Hypothalamus (tissue), 51 donors: ENCODE measurements around the gene HMGCL.

Experiments
- DNase-seq, 51 donors: peaks; one replicate each; lab custom pipeline; 2025; lab: John Stamatoyannopoulos, UW

The HMGCL gene

GRCh38 chr1:23779826-23780371, 45.3 kb downstream of the HMGCL start:
- DNase-seq: no peak

- peak; percentile 29 to 91 (median 66) for DNase-seq
Observed at GRCh38 chr1:23777979-23778814, 47.0 kb downstream of the HMGCL start, which contains the start of gene PITHD1. Gene PITHD1, plus strand, starts transcription at chr1:23778418. Its CDS starts 98 bp downstream, at chr1:23778516.

- no peak for DNase-seq
Observed at GRCh38 chr1:23776217-23776616, 49.0 kb downstream of the HMGCL start.

- no peak for DNase-seq
Observed at GRCh38 chr1:23774174-23774880, 50.9 kb downstream of the HMGCL start.

GRCh38 chr1:23772854-23773242, 52.4 kb downstream of the HMGCL start:
- no peak for DNase-seq

GRCh38 chr1:23772049-23772853, 53.0 kb downstream of the HMGCL start:
- DNase-seq: peak in 47 of 51 donors; percentile 9 to 93 (median 64)

GRCh38 chr1:23768733-23769132, 56.5 kb downstream of the HMGCL start:
- DNase-seq: no peak

GRCh38 chr1:23763041-23763577, 62.1 kb downstream of the HMGCL start:
- DNase-seq: no peak

GRCh38 chr1:23759277-23759676, 66.0 kb downstream of the HMGCL start:
- DNase-seq: peak in 28 of 51 donors; percentile 2 to 62 (median 26)

- no peak for DNase-seq
Observed at GRCh38 chr1:23757812-23758211, 67.4 kb downstream of the HMGCL start.

- no peak for DNase-seq
Observed at GRCh38 chr1:23756676-23757075, 68.6 kb downstream of the HMGCL start.

- no peak for DNase-seq
Observed at GRCh38 chr1:23752909-23753308, 72.3 kb downstream of the HMGCL start.
